ENCODE data around the gene TSPEAR. TPM values are rescaled to one million over a fixed set of nuclear protein-coding genes. Genes with fewer than 3 reads are reported as not detected.

The TSPEAR gene
- total and polyA plus RNA-seq, 2 of the 13 experiments (the other 11 are each of a cell fraction or from before 2014, with no cell fraction given): 0.07 to 0.32 TPM

- intact Hi-C loops (cut with micrococcal nuclease; ENCODE audit: unreplicated experiment): loop anchor here (5.0 kb wide), 1 partner anchor 118 kb away; the partner anchor contains the start of gene CFAP410
- Histone ChIP-seq H3K36me3 (replicated peaks in 1 of 2; ENCODE audit: control insufficient read depth in 1 of 2, insufficient read depth in 2 of 2, low read length in 2 of 2) (no peaks in the 10 kb centered on the region; a peak in 2 of 5 replicates), H2AFZ (ENCODE audit: low read length) (no peak overlapping the region), H3K27ac (ENCODE audit: extremely low read length, insufficient read depth, low read length) (peak overlapping the region; percentile 85), H3K4me3 (replicated peaks in 1 of 3; ENCODE audit: insufficient read depth in 1 of 3, low read depth in 2 of 3, low read length in 3 of 3) (peak overlapping the region; percentile 75 to 87 (median 75)), H3K27me3 (ENCODE audit: control insufficient read depth in 1 of 2, insufficient read depth in 2 of 2, low read length in 2 of 2) (no peaks in the 10 kb centered on the region; a peak in 2 of 5 replicates), H3K4me1 (ENCODE audit: insufficient read depth, low read length) (peaks cover 53% of the 10 kb centered on the region), H3K9ac (ENCODE audit: insufficient read depth, low read depth, low read length) (peak overlapping the region; percentile 73), H3K4me2 (ENCODE audit: low read depth, low read length) (peak overlapping the region; percentile 74), H4K20me1 (ENCODE audit: insufficient read depth, low read length) (no peaks in the 10 kb centered on the region), H3K79me2 (ENCODE audit: insufficient read depth, low read length) (peaks cover 18% of the 10 kb centered on the region), H3K9me3 (ENCODE audit: low read length) (no peaks in the 10 kb centered on the region)
- BruUV-seq (replicated peaks): no TSS peak
- ChIA-PET POLR2A (interaction anchor here (0.6 to 4.9 kb wide), 8 partner anchors 11 to 116 kb away, joined by 3 to 115 read pairs (median 4); partner anchors contain the start of gene CFAP410), CTCF (ENCODE audit: low intra/inter-chr PET ratio, low total read pairs) (no interaction called here)
- no CpG with 5 or more reads among the region's 72 CpGs for WGBS (ENCODE audit: low lambda C conversion rate)
- FAIRE-seq (no peak), ATAC-seq (peak; percentile 30), DNase-seq (ENCODE audit: low spot score) (no peak)
- in situ Hi-C loops (cut with HindIII; ENCODE audit: extremely low pct_ligation_motif_present, low pct_unique_long_range_greater_than_20kb): no loop called here
- TF ChIP-seq ZNF776 (CRISPR knock-in tag; IDR thresholded peaks at IDR 0.05) (no peak), NFRKB (IDR thresholded peaks at IDR 0.05) (no peak), TAF15 (IDR thresholded peaks at IDR 0.05; ENCODE audit: low read depth, low read length, poor library complexity, severe bottlenecking) (no peak), MLX (CRISPR knock-in tag; IDR thresholded peaks at IDR 0.05) (no peak), HMGXB4 (CRISPR knock-in tag; IDR thresholded peaks at IDR 0.05; ENCODE audit: borderline replicate concordance in 1 of 2, low read depth in 1 of 2) (peak; percentile 51 to 62; a peak in 2 of 4 replicates), CTCF (CRISPR knock-in tag; IDR thresholded peaks at IDR 0.05) (peak; percentile 74), ZNF225 (CRISPR knock-in tag; IDR thresholded peaks at IDR 0.05) (no peak), SP140L (CRISPR knock-in tag; IDR thresholded peaks at IDR 0.05; ENCODE audit: borderline replicate concordance) (no peak), ZFY (CRISPR knock-in tag; IDR thresholded peaks at IDR 0.05) (peak; percentile 55; the same call in 1 of the 2 replicates), SALL2 (CRISPR knock-in tag; IDR thresholded peaks at IDR 0.05) (0 out of 2 replicates have a peak, but pooled peaks have one; percentile 51), ZNF770 (CRISPR knock-in tag; IDR thresholded peaks at IDR 0.05) (no peak), ZNF800 (CRISPR knock-in tag; IDR thresholded peaks at IDR 0.05) (0 out of 2 replicates have a peak, but pooled peaks have one; percentile 17), MXD4 (CRISPR knock-in tag; IDR thresholded peaks at IDR 0.05) (0 out of 2 replicates have a peak, but pooled peaks have one; percentile 25), ZMAT3 (CRISPR knock-in tag; conservative IDR thresholded peaks at IDR 0.05) (peak; percentile 43; the same call in 1 of the 2 replicates), MAX (IDR thresholded peaks at IDR 0.05) (peak; percentile 81)
Measured at GRCh38 chr21:44455524-44456213, 255.7 kb downstream of the TSPEAR start.
